GM18505 (cell line): ENCODE measurements around the gene BNC2.

Source experiments
- ATAC-seq: cut with Tn5 transposase; IDR thresholded peaks from one replicate; pipeline ENCODE4 v1.9.1; 2021; ENCODE audit not compliant: unreplicated experiment
- POLR2A ChIP-seq: IDR thresholded peaks from 4 replicates; pipeline ENCODE4 v1.6.1; 2011; ENCODE audit warnings: borderline replicate concordance; ENCODE audit not compliant: insufficient read depth, insufficient read length; ENCODE audit errors: extremely low read depth

BNC2 gene

GRCh38 chr9:16879416-16879815 is 8.9 kb upstream of the BNC2 start:
- ATAC-seq, result no peak
- no peak for TF ChIP-seq POLR2A

GRCh38 chr9:16877256-16877655 is 6.8 kb upstream of the BNC2 start:
- TF ChIP-seq POLR2A, result no peak
- ATAC-seq, result no peak

GRCh38 chr9:16873126-16873802 is 2.8 kb upstream of the BNC2 start:
- ATAC-seq, result no peak
- TF ChIP-seq POLR2A, result no peak

- TF ChIP-seq POLR2A, result no peak
- ATAC-seq, result no peak
Measured at GRCh38 chr9:16871336-16872151, 1.1 kb upstream of the BNC2 start.

GRCh38 chr9:16869882-16870595 is 431 bp downstream of the BNC2 start:
- no peak for ATAC-seq
- TF ChIP-seq POLR2A, result no peak

- no peak for ATAC-seq
- TF ChIP-seq POLR2A, result no peak
Measured at GRCh38 chr9:16869131-16869881, 1.2 kb downstream of the BNC2 start.

GRCh38 chr9:16868701-16869100 is 1.8 kb downstream of the BNC2 start:
- TF ChIP-seq POLR2A, result no peak

GRCh38 chr9:16867576-16868311 is 2.7 kb downstream of the BNC2 start:
- no peak for ATAC-seq
- no peak for TF ChIP-seq POLR2A

More at GRCh38 chr9:16868701-16869100, 1.8 kb downstream of the BNC2 start:
- ATAC-seq, result no peak

- ATAC-seq, result no peak
- TF ChIP-seq POLR2A, result no peak
Measured at GRCh38 chr9:16866587-16866986, 3.9 kb downstream of the BNC2 start.

- no peak for TF ChIP-seq POLR2A
- no peak for ATAC-seq
Measured at GRCh38 chr9:16864649-16865434, 5.6 kb downstream of the BNC2 start.

GRCh38 chr9:16848179-16848578 is 22.3 kb downstream of the BNC2 start:
- no peak for TF ChIP-seq POLR2A
- ATAC-seq, result no peak

- no peak for TF ChIP-seq POLR2A
- no peak for ATAC-seq
Measured at GRCh38 chr9:16846986-16847385, 23.5 kb downstream of the BNC2 start.
